Caki2 (cell line): Measurements from ENCODE around the gene CD48. TPM values are rescaled to one million over a fixed set of nuclear protein-coding genes. Genes with fewer than 3 reads are reported as not detected.

ENCODE experiments used
- DNase-seq: peaks from one replicate; pipeline ENCODE4 v3.0.0-alpha.2; 2015; ENCODE audit warnings: low read depth
- in situ Hi-C: cut with HindIII; loops from 2 replicates; pipeline ENCODE4 v1.10.0; 2016; ENCODE audit warnings: low sequenced_read_pairs, low pct_unique_long_range_greater_than_20kb, mixed read lengths
- total RNA-seq: library from RNA; depleted of rRNA; stranded (reverse); fragments of >200 nt; shearing (Covaris generic); gene quantifications from 2 replicates; pipeline ENCODE4 v1.2.3, GENCODE V29; 2014; ENCODE audit warnings: low replicate concordance

Gene CD48
- total RNA-seq, 1 experiment from 2014 or later = not detected

DNA sequence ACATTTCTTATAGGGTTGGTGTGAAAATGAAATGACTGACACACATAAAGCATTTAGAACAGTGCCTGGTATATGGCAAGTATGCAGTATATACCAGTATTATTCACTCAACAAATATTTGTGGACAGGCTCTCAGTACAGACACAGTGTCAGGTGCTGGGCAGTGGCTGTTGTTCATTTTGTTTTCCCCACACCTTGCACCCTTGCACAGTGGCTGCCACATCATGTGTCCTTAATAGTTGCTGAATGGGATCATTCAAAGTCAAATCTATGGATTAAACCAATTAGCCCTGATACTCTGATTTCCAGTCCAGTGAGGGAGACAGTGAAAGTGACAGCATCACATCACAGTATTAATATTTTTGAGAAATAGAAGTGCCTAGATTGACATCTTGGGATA, 67.2 kb downstream of the CD48 start:
- in situ Hi-C loops = no loop called here
- no peak for DNase-seq

DNA sequence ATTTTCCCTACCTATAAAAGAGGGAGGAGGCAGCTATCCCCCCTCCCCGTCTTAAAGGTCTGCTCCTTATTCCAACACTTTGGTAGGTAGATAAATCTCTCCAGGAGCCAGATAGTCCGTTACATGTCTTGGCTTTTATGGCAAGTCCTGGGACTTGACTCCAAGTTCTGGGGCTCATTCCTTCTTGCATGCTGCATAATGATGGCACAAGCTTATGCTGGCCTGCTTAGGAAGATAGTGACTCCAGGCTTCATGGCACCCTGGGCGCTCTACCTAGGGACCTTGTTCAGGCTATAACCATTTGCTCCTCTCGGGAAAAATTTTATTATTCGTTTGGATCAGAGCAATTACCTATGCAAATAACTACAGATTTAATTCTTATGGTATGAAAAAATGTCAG, 68.5 kb downstream of the CD48 start:
- DNase-seq = no peak
- in situ Hi-C loops = no loop called here

DNA sequence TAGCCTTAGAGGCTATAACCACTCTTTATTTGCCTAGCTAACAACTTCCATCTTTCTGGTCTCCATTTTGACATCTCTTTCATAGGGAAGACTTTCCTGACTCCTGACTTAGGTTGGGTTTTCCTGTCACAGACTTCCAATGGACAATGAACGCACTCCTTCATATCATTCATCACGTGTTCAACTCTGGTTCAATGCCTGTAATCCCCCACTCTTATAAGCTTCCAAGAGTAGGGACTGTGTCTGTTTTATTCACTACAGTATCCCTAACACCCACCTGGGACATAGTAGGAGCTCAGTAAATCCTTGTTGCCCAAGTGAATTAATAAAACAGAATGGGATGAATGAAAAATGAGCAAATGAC, 69.4 kb downstream of the CD48 start:
- DNase-seq = no peak
- in situ Hi-C loops = no loop called here

DNA sequence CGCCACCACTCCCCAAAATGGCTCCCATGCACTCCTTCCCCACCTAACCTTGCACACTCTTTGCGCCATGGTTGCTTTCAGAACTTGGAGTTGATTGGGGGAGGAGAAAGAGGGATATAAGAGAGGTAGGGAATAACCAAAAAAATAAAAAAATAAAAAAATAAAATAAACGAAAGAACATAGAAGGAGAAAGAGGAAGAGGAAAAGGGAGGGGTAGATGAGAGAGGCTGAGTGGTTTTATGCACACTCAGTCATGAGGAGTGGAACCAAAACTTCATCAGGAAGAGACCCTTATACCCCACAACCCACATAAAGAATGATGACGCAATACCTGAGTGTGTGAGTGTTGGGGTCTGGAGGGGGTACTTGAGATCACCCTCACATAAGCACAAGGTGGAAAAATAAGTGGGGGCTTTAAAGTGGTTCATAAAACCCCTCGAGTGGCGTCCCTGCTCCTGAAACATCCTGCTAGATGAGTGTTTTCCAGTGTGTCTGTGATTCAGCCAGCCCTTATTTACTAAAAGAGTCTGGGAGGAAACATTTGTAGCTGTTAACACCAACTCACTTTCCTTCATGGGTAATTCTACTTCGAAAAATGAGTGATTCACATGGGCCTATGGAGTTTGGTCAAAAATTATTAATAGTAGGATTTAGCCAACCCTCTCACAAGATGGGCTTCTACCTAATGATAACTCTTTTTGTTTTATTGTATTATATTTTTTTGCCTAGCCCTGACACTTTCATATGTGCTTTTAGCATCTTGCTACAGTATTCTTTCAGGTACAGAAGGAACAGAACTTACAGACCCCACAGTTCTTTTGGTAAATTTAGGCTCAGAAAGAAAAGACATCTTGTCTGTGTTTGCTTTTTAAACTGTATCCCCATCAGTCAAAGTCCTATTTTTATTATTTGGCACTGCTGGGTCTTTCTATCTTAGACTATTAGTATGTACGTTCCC, 70.0 kb downstream of the CD48 start:
- in situ Hi-C loops = no loop called here
- no peak for DNase-seq

DNA sequence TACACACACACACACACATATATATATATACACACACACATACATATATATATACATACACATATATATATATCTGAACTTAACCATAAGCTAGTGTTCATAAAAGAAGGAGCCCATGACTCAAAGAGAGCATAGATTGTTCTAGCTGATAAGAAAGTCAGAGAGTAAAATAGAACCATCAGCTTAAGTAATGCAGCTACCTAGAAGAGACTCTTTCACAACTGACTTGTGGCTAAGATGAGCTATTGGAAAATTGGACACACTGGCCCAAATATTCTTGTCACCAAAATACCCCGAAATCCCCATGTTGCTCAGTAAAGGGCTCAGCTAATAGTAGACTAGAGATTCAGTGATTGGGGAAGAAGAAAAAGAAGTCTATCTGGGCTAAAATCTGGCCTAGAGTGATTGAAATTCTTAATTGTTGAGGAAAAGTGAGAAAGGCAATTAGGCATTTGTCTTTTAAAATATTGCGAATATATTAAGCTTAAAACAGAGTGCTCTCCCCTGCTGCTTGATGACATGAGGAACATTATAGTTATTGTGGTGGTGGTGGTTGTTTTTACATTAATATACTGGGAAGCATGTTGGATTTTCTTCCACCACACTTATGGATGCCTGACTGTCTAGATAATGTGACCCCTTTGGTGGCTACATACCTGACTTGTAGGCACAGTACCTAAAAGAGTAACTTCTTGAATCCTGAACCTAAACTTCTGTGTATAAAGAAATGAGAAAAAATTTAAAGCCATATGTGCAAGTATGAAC, 71.1 kb downstream of the CD48 start:
- in situ Hi-C loops = no loop called here
- DNase-seq = no peak

DNA sequence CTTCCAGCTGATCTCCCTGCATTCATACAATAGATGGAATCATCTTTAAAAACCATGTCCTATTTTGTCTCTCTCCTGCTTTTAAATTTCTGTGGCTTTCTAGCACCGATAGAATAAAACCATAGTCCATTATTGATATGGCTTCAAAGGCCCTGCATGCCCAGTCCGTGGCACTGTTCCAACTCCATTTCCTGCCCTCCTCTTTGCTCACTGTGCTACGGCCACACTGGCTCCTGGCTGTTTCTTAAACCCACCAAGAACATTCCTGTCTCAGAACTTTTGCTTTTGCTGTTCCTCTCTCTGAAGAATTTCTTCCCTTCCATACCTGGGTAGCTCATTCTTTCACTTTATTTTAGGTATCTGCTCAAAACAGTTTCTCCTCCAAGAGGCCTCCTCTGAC, 72.0 kb downstream of the CD48 start:
- no peak for DNase-seq

DNA sequence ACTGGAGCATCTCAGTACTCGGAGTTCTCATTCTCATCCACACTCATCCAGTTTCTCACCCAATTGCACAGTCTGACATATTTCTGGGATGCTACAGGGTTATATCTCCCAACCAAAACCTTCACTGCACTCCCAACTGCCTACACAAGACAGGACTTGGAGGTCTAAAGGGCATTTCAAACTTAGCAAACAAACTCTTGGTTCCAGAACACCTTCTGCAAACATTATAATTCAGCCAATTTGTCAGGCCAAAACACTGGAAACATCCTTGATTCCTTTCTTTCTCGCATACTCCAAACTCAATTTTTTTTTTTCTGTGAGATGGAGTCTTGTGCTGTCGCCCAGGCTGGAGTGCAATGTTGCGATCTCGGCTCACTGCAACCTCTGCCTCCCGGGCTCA, 72.7 kb downstream of the CD48 start:
- in situ Hi-C loops = no loop called here
- DNase-seq = no peak

More for the DNA sequence above, 72.0 kb downstream of the CD48 start:
- in situ Hi-C loops = no loop called here

DNA sequence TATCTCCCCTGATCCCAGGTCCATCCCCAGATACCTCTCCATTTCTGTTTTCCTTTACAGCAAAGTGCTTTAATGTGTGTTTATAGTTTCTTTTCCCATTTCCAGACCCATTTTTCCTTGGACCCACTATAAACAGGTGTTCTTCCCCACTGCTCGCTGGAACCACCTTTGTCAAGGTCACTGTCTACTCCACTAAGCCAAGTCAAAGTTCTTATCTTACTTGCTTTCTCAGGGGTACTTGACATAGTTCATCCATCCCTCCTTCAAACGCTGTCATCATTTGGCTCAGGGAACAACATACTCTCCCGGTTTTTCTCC, 73.1 kb downstream of the CD48 start:
- DNase-seq = no peak
- in situ Hi-C loops = no loop called here

DNA sequence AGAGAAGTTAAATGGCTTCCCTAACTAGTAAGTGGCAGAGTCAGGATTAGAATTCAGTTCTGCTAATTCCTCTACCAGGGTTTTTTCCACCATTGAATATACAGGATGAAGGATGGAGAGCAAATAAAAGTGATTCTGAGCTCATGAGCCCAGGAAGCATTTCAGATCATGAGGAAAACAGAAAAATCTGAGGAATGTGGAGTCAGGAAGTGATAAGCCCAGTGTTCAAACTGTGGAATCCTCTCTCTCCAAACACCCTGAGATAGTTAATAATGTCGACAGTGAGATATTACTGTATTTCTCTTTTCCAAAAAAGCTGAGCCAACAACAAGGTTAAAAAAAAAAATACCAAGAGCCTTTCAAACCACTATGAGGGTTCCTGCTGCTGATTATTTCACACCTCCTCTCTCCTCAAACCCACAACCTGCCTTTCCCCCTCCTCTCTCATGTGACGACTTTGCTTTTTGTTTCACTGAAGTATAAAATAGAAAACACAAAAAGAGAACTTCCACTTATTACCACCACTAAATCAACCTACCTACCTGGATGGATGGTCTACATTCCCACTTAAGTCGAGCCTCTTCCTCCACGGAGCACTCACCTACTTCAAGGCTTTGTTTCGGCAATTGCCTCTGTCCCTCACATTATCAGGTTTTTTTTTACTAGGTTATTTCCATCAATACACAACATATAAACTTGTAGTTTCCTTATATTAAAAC, 73.6 kb downstream of the CD48 start:
- in situ Hi-C loops = no loop called here
- DNase-seq = no peak

DNA sequence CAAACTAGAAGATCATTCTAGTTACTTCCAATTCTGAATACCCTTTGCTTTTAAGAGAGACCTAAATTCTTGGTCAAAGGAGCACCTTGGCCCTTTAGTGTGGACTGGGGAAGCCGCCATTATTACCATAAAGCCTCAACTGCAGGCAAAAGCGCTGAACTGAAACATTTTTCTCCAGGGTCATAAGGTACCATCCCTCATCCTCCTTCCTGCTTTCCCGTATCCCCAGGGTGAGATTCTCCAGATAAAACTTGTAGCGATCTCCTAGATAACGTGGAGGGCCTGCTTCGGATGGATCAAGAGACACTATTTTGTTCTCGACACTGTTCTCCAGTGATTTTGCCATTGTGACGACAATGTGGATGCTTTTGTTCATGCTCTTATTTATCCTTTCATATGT, 74.6 kb downstream of the CD48 start:
- in situ Hi-C loops = no loop called here

DNA sequence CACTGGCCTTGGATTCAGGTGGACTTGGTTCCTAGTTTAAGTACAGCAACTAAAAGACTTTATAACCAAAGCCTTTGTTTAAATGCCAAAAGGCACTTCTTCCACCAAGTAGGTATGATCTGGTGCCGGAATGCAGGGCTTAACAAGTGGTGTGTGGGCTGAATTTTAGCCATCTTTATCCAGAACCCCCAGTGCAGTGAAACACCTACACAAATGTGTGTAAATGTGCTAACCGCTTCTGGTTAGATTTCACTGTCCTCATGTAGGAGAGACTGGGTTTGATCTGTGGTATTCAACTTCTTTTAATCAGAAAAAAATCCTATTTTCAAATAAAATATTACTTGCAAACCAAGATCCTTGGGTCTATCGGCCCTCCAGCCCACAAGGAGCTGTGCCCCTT, 75.1 kb downstream of the CD48 start:
- no peak for DNase-seq
- in situ Hi-C loops = no loop called here

More for the DNA sequence above, 74.6 kb downstream of the CD48 start:
- DNase-seq = no peak

DNA sequence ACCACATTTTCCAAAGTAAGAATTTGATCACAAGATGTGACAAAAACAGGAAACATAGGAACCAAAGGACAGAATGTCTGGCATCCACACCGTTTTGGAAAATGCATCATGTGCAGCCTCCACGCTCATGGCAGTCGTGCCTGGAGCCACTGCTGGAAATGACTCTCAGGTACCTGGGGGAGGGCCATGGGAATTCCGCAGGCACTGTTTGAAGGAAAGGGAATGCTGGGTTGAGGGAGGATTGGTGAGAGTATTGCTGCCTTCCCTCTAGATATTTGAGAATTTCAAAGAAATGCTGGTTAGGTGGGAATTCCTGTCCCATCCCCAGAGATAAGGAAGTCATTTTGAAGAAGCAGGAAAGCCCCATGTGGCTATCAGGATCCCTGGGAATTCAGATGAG, 75.5 kb downstream of the CD48 start:
- no peak for DNase-seq
- in situ Hi-C loops = no loop called here

DNA sequence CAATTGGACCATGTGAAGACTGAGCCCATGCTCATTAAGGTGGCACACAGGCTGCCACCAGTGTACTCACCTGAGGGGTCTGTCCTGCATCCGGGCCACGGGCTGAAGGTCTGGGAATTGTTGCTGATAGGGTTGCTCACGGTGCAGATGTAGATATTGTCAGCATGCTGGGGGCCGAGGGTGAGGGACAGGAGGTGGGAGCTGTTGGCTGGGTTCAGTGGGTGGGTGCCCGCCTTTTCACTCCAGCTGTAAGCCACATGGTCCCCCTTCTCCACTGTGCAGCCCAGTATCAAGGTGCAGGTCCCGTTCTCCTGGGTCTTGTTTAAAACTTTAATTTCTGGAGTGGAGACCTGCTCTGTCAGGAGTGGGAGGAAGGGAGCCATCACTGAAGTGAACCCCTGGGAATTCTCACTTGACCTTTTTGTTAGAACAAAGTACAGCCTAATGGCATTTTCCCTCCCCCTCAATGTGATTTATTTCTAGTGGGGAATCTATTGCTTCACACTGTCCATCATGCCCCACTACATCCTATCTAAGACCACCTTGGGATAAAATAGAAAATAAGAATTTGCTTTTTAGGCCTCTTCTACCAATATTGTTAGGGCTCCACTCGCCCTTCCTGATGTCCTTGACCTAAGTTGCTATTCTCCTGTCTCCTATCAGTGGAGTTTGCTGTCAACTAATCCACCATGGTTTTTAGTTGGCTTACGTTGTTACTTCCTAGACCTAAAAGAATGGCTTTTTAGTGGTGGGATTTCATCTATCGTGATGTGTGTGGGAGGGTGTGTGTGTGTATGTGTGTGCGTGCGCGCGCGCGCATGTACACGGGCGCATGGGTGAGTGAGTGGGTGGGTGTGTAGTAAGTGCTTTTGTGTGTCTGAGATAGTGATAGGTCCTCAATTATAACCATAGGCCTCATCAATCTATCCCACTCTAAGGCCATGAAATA, 76.8 kb downstream of the CD48 start:
- DNase-seq = no peak
- in situ Hi-C loops = no loop called here

DNA sequence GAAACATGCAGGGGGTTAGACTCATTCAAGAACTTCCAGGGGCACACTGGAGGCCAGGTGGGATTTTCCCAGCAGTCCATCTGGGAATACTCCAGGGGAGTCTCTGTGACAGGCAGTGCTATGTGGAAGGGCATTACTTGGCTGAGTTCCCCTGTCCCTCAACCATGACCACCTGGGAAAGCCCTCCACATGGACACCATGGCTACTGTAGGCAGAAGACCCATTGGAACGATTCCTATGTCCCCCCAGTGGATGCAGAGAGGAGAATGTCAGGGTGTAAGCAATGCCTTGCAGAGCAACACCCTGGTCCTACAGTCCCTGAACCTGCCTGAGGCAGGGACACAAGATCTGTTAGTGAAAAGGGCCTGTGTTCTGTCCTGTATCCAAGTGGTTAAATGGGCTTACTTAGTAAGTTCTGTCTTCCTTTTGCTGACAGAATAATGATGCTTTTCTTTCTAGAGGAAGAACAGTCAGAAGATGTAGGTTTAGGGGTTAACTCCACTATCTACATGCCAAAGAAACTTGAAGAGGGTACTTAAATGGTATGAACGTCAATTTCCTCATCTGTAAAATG, 78.2 kb downstream of the CD48 start:
- no peak for DNase-seq
- in situ Hi-C loops = no loop called here

DNA sequence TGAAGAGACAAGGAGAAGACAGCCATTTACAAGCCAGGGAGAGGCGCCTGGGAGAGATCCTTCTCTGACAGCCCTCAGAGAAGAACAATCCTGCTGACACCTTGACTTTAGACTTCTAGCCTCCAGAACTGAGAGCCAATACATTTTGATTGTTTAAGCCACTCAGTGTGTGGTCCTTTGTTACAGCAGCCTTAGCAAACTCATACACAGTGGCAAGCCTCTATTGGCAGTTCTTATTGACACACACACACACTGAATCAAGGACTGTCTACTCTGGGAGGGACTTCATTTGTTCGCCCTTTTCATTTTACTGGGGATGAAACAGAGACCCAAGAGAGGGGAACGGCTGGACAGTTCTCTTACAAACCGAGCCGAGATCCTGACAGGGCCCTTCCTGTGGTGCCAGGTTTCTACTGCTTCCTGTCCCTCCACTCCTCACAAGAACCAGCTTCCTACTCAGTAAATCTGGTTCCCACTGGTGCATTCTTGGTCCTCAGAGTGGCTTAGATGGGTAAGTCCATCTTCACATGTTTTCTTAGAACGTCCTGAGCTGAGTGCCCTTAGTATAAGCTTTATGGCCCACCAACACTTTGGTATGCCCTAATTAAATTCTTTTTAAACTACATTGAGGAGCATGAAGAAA, 79.5 kb downstream of the CD48 start:
- in situ Hi-C loops = no loop called here
- DNase-seq = no peak

DNA sequence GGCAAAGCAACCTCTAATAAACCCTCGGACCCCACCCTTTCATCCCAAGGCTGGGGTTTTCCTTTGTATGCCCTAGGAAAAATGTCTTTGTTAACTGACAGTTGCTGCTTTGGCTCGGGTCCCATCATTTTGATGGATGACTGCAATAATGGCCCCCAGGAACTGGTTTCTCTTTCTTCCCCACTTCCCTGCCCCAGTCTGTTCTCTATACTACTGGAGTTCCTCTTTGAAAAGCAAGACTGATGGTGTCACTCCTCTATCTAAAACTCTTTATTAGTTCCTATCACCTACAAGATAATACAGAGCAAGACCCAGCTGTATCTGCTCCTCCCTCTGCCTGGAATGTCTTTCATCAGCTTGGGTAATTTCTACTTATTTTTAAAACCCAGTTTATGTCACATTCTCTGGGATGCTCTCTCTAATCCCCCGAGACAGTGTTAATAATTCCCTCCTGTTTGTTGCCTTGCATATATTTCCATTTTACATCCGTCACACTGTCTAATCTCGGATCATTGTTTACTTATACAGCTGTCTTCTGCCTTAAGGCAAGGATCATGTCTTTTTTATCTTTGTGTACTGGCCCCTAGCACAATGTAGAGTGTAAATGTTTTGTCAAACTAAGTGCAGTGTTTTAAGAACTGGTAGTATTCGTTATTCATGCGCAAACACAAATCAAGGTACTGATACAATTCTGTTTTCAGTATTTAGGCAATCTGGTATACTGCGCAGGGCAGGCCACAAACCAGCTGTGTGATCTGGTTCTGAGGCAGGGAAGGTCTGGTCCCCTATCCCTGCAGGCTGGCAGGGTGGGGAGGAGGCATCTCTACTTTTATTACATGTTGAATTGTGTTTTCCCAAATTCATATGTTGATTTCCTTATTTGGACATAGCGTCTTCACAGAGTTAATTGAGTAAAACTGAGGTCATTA, 80.8 kb downstream of the CD48 start:
- in situ Hi-C loops = no loop called here
- DNase-seq = no peak
